Glomerular visceral epithelial cell (primary cell): ENCODE data around the gene SLC25A39.
A peak's percentile ranks its signal among the peaks of the same experiment; 100 is the strongest.
"Not testable (repeated sequence)": the region's sequence is repeated elsewhere in the genome, so short reads cannot be mapped to it uniquely, and the experiment has no call there.

Experiments used
- DNase-seq: peaks from one replicate; pipeline ENCODE4 v3.0.0-alpha.2; 2016; ENCODE audit errors: extremely low spot score

The SLC25A39 gene

GRCh38 chr17:44354582-44355561 lies 30.2 kb upstream of the SLC25A39 start:
- no peak for DNase-seq

DNA sequence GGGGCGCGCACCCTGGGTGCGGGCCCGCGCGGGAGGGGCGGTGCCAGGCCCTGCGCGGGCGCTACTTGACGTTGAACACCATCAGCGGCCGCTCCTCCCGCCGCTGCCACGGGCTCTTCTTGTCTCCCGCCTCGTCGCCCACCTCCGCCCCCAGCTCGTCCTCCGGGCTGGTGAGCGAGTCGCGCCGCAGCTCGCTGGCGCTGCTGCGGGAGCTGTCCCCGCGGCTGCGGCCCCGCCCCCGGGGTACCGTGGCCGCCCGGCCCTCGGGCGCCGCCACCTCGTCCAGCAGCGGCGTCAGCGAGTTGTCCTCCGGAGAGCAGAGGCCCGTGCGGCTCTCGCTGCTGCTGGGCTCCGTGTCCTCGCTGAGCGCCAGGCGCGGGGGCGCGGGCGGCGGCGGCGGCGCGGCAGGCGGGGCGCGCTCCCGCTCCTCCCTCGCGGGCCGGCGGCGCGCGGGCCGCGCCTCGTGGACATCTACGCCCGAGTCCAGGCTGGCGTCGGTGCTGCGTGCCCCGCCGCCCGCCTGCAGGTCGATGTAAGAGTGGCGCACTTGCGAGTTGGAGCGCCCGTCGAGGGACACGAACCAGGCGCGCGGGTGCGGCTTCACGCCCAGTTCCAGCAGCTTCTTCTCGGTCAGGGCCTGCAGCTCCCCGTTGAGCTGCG lies 29.2 kb upstream of the SLC25A39 start:
- DNase-seq: no peak

GRCh38 chr17:44352828-44353671 lies 28.4 kb upstream of the SLC25A39 start:
- no peak for DNase-seq

DNA sequence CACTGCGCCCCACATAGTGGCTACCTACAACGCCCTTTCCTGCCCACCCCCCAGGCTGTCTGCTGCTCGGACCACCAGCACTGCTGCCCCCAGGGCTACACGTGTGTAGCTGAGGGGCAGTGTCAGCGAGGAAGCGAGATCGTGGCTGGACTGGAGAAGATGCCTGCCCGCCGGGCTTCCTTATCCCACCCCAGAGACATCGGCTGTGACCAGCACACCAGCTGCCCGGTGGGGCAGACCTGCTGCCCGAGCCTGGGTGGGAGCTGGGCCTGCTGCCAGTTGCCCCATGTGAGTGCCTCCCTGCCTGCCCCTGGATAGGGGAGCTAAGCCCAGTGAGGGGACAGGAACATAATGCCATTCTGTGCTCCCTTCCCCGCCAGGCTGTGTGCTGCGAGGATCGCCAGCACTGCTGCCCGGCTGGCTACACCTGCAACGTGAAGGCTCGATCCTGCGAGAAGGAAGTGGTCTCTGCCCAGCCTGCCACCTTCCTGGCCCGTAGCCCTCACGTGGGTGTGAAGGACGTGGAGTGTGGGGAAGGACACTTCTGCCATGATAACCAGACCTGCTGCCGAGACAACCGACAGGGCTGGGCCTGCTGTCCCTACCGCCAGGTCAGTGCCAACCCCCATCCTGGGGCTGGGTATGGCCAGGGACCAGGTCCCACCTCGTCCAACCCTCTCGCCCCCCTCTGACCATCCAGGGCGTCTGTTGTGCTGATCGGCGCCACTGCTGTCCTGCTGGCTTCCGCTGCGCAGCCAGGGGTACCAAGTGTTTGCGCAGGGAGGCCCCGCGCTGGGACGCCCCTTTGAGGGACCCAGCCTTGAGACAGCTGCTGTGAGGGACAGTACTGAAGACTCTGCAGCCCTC lies 27.6 kb upstream of the SLC25A39 start:
- no peak for DNase-seq

DNA sequence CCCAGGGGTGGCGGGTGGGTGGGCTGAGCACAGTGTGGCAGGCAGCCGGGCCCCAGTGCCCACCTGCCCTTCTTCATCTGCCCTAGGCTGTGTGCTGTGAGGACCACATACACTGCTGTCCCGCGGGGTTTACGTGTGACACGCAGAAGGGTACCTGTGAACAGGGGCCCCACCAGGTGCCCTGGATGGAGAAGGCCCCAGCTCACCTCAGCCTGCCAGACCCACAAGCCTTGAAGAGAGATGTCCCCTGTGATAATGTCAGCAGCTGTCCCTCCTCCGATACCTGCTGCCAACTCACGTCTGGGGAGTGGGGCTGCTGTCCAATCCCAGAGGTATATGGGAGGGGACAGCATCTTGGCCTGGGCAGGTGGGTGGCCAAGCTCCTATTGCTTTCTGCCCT lies 26.8 kb upstream of the SLC25A39 start:
- DNase-seq: no peak

GRCh38 chr17:44350733-44351226 lies 26.2 kb upstream of the SLC25A39 start:
- DNase-seq: peak; percentile 64

- no peak for DNase-seq
These were observed 25.0 kb upstream of the SLC25A39 start for GRCh38 chr17:44349553-44350070.

DNA sequence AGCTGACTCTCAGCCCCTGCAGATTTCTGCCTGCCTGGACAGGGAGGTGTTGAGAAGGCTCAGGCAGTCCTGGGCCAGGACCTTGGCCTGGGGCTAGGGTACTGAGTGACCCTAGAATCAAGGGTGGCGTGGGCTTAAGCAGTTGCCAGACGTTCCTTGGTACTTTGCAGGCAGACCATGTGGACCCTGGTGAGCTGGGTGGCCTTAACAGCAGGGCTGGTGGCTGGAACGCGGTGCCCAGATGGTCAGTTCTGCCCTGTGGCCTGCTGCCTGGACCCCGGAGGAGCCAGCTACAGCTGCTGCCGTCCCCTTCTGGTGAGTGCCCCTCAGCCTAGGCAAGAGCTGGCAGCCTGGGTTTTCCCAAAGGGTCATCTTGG lies 24.4 kb upstream of the SLC25A39 start:
- no peak for DNase-seq

DNA sequence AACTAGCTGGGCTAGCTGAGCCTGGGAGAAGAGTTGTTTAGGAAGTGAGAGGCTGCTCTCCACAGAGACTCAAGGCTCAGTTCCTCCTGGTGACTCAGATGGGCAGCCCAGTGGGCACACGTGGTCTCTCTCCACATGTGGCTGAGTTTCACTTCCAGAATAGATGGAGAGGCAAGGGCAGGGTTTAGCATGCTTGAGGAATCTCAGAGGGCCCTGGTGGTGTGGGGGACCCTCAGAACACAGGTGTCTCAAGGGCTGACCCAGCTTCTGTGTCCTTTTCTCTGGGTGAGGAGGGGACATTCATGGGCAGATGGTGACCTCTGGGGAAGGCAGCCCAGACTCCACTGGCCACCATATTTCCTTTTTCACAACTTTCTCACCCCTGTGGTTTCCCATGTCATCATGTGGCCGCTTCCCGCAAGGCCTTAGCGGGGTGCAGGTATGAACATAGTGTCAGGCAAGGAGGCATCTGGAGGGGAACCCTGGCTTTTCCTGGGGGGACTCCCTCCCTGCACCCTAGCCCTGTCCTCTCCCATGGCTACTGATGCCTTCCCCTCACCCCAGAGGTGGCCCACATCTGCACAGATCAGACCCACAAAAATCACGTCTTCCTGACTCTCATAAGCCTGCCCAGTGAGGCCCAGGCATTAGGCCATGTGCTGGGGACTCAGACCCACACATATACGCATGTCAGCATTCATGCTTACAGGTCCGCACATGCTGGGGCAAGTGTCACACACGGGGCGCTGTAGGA lies 23.8 kb upstream of the SLC25A39 start:
- peak; percentile 61 for DNase-seq

DNA sequence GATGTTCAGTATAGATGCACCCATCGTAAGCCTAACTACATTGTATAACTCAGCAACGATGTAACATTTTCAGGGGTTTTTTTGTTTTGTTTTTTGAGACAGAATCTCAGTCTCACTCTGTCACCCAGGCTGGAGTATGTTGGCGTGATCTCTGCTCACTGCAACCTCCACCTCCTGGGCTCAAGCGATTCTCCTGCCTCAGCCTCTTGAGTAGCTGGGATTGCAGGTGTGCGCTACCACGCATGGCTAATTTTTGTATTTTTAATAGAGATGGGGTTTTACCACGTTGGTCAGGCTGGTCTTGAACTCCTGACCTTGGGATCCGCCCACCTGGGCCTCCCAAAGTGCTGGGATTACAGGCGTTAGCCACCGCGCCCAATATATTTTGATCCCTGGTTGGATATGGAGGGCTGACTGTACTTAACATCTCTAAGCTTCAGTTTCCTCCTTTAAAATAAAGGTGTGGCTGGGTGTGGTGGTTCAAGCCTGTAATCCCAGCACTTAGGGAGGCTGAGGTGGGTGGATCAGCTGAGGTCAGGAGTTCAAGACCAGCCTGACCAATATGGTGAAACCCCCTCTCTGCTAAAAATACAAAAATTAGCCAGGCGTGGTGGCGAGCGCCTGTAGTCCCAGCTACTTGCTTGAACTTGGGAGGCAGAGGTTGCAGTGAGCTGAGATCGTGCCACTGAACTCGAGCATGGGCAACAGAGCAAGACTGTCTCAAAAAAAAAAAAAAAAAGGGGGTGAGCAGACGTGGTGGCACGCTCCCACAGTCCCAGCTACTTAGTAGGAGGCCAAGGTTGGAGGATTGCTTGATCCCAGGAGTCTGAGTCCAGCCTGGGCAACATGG lies 22.8 kb upstream of the SLC25A39 start:
- not testable (repeated sequence) for DNase-seq

DNA sequence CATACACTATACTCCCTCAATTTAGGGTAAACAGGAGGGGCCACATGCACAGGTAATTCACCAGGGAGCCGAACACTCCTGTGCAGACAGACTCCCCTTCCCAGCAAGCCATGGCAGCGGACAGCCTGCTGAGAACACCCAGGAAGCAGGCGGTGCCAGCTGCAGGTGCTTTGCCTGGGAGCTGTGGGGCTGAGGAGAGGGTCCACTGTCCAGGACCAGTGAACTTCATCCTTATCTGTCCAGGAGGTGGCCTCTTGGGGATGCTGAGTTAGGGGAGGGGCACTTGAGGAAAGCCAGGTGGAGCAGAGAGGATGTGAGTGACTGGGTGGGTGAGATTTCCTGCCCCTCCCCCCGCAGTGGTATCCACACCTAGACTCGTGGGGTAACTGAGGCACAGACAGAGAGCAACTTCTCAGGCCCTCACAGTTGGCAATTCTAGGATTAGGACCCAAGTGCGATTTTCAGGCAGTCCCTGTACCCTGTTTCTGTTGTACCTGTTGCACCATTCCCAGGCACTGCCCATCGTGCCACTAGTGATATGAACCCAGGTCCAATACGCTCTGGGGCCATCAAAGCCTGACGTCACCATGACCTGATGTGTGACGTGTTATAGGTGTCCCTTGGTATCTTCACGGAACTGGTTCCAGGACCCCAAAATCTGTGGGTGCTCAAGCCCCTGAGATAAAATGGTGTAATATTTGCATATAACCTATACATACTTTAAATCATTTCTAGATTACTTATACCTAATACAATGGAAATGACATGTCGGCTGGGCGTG lies 21.6 kb upstream of the SLC25A39 start:
- DNase-seq: no peak

DNA sequence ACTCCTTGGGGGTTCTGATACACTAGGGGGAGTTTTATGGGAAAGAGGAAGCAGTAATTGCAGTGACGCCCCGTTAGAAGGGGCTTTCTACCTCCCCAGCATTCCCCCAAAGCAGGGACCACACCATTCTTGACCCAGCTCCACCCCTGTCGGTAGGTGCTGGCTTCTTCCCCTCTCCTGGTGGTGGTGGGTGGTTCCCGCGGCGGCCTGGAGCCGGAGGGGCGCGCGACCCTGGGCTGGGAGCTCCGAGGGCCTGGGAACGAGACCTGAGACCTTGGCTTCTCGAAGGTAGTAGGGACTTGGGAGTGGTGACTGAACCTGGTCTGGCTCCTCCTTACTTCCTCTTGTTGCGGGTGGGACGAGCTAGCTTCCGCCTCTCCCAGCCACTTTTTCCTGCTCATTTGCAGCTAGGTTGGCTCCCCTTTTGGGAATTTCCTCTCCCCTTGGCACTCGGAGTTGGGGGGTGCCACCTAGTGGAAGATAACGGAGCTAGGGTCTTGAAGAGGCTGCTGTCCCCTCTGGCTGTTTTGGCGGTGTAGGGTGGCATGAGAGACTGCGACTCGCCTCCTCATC lies 20.9 kb upstream of the SLC25A39 start:
- peak; percentile 70 for DNase-seq

GRCh38 chr17:44344939-44345453 lies 20.4 kb upstream of the SLC25A39 start, which contains the start of gene GRN:
Gene GRN (plus strand): TSS chr17:44345302. CDS start chr17:44349165, 3,863 bp downstream.
- DNase-seq: peak; percentile 98

DNA sequence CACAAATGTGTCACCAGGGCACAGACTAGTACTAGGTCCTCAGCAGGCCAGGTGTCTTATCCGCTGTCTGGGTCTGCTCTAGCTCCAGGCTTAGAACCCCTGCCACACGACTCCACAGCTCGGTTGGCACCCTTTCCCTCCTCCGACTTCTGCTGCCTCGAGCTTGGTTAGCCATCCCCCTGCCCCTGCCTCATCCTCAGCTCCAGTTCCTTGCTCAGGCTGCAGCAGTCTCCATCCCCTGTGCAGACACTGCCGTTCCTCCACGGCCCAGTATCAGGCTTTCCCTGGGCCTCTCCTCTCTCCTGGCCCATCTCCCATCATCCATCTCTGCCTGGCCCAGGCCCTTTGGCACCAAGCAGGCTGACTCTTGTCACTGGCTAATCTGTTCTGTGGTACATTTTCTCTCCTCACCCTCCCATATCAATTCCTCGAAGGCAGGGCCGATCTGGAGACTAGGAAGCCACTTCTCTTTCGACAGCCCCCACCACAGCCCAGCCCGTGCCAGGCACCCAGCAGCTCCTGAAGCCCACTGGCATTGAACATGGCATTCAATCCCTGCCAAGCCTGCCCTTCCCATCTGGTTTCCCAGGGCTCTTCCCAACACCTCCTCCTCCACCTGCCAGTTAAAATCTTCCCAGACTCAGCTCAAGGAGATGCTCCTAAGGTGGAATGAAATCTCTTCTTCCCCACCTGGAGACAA lies 19.0 kb upstream of the SLC25A39 start:
- no peak for DNase-seq

- DNase-seq: not testable (repeated sequence)
These were observed 15.9 kb upstream of the SLC25A39 start for GRCh38 chr17:44340553-44340952.

GRCh38 chr17:44338702-44339101 lies 14.1 kb upstream of the SLC25A39 start:
- DNase-seq: peak; percentile 55

DNA sequence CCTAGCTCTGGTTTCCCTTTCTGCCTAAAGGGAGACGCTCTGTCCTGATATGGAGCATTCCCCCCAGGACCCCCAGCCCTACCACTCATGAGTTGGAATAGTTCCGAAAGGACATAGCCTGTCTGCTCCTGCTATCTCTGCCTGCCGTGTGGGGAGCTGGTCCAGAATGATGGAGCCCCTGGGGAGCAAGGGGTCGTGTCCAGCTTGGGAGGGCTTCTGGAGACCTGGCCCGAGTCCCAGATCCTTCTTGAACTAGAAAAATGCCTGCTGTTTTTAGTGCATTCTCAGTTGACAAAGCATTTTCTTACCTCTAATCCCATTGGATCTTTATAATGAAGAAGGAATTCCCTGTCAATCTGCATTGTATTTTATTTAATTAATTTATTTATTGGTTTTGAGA lies 11.3 kb upstream of the SLC25A39 start:
- DNase-seq: no peak
